ENCODE data around the gene CHKA. TPM values are rescaled to one million over a fixed set of nuclear protein-coding genes. Genes with fewer than 3 reads are reported as not detected.
A peak's percentile ranks its signal among the peaks of the same experiment; 100 is the strongest.

Gene CHKA
- polyA plus RNA-seq, 1 of the 3 experiments (the other 2 are of a cell fraction) = 12.3 TPM

- Histone ChIP-seq H3K9me3 (no peaks in the 10 kb centered on the region), H3K4me1 (ENCODE audit: control insufficient read depth in 1 of 2, insufficient read depth in 2 of 2, low read depth in 1 of 2, low read length in 1 of 2) (peaks cover 0 to 3% of the 10 kb centered on the region in 2 experiments; a peak in 2 of 4 replicates), H3F3A (replicated peaks; ENCODE audit: insufficient read depth) (no peaks in the 10 kb centered on the region), H3K9ac (no peak overlapping the region), H3K27ac (ENCODE audit: low read depth in 2 of 2, low read length in 1 of 2) (no peak overlapping the region), H3K27me3 (ENCODE audit: insufficient read depth) (no peaks in the 10 kb centered on the region), H3K4me2 (no peak overlapping the region), H4K20me1 (ENCODE audit: insufficient read depth) (peaks cover 8% of the 10 kb centered on the region; the same call in 1 of the 2 replicates), H3K4me3 (ENCODE audit: low read depth in 2 of 2, low read length in 1 of 2) (no peak overlapping the region), H3K36me3 (replicated peaks in 1 of 2; ENCODE audit: control insufficient read depth in 1 of 2, insufficient read depth in 2 of 2, low read length in 1 of 2) (peaks cover 0 to 8% of the 10 kb centered on the region in 2 experiments), H3K79me2 (ENCODE audit: insufficient read depth) (peaks cover 86% of the 10 kb centered on the region), H3K9me2 (no peaks in the 10 kb centered on the region), H2AFZ (ENCODE audit: low read depth) (no peak overlapping the region)
- TF ChIP-seq CTCF (IDR thresholded peaks at IDR 0.05) = peak; percentile 19; the same call in 1 of the 2 replicates
- no peak for TF ChIP-seq TAF1 (IDR thresholded peaks at IDR 0.05; ENCODE audit: borderline replicate concordance, low read depth, low read length)
- CTCF ChIA-PET = interaction anchor here (0.6 kb wide), 1 partner anchor 63 kb away, joined by 3 read pairs; no protein-coding TSS in a partner anchor
- DNase-seq = no peak
- POLR2A ChIA-PET = no interaction called here
- 90% methylated on average over 3 of the region's 3 CpGs for WGBS (ENCODE audit: low lambda C conversion rate)
These were observed 7.2 kb downstream of the CHKA start for GRCh38 chr11:68113986-68114385.

GRCh38 chr11:68107689-68108088 lies 13.5 kb downstream of the CHKA start:
- H3K79me2 ChIP-seq (ENCODE audit: insufficient read depth) = peaks cover 66% of the 10 kb centered on the region
- POLR2A ChIA-PET = no interaction called here
- H3K4me3 ChIP-seq (ENCODE audit: low read depth in 2 of 2, low read length in 1 of 2) = no peak overlapping the region
- peaks cover 0 to 10% of the 10 kb centered on the region in 2 experiments for H3K36me3 ChIP-seq (replicated peaks in 1 of 2; ENCODE audit: control insufficient read depth in 1 of 2, insufficient read depth in 2 of 2, low read length in 1 of 2)
- no peak overlapping the region for H3K27ac ChIP-seq (ENCODE audit: low read depth in 2 of 2, low read length in 1 of 2)
- TF ChIP-seq NRF1 (IDR thresholded peaks at IDR 0.05; ENCODE audit: low read depth, low read length) (no peak), FOXM1 (IDR thresholded peaks at IDR 0.05; ENCODE audit: low read depth) (no peak), YY1 (IDR thresholded peaks at IDR 0.05; ENCODE audit: low read depth) (no peak), NFIC (IDR thresholded peaks at IDR 0.05; ENCODE audit: borderline replicate concordance) (no peak), ELF1 (IDR thresholded peaks at IDR 0.05) (no peak), TCF12 (IDR thresholded peaks at IDR 0.05) (no peak), RAD21 (IDR thresholded peaks at IDR 0.05; ENCODE audit: low read length) (no peak), GABPA (IDR thresholded peaks at IDR 0.05; ENCODE audit: low read depth) (no peak), FOSL2 (IDR thresholded peaks at IDR 0.05; ENCODE audit: borderline replicate concordance, low read depth) (no peak), MEF2A (IDR thresholded peaks at IDR 0.05; ENCODE audit: borderline replicate concordance, low read depth) (no peak), ZBTB33 (IDR thresholded peaks at IDR 0.05; ENCODE audit: borderline replicate concordance, low read depth) (no peak), TAF1 (IDR thresholded peaks at IDR 0.05; ENCODE audit: borderline replicate concordance, low read depth, low read length) (no peak), REST (IDR thresholded peaks at IDR 0.05; ENCODE audit: low read depth, low read length) (no peak), SIN3A (IDR thresholded peaks at IDR 0.05; ENCODE audit: borderline replicate concordance, low read depth, low read length) (no peak)
- H3K4me2 ChIP-seq = no peak overlapping the region
- H3K27me3 ChIP-seq (ENCODE audit: insufficient read depth) = no peaks in the 10 kb centered on the region
- WGBS (ENCODE audit: low lambda C conversion rate) = 93% methylated on average over 10 of the region's 10 CpGs
- no peak overlapping the region for H3K9ac ChIP-seq
- CTCF ChIA-PET = interaction anchor here (1.2 kb wide), 1 partner anchor 11 kb away, joined by 5 read pairs; no protein-coding TSS in a partner anchor
- no peaks in the 10 kb centered on the region for H3K9me2 ChIP-seq
- H3K4me1 ChIP-seq (ENCODE audit: control insufficient read depth in 1 of 2, insufficient read depth in 2 of 2, low read depth in 1 of 2, low read length in 1 of 2) = peaks cover 0 to 3% of the 10 kb centered on the region in 2 experiments; a peak in 1 of 4 replicates
- no peak overlapping the region for H2AFZ ChIP-seq (ENCODE audit: low read depth)
- no peaks in the 10 kb centered on the region for H3F3A ChIP-seq (replicated peaks; ENCODE audit: insufficient read depth)
- no peaks in the 10 kb centered on the region for H4K20me1 ChIP-seq (ENCODE audit: insufficient read depth)
- DNase-seq = no peak
- no peaks in the 10 kb centered on the region for H3K9me3 ChIP-seq

All from SK-N-SH (cell line).